Measurements from ENCODE around the gene MED26. TPM values are rescaled to one million over a fixed set of nuclear protein-coding genes. Genes with fewer than 3 reads are reported as not detected.

MED26 gene
- total and polyA plus RNA-seq, 9 of the 15 experiments (the other 6 are each of a cell fraction or from before 2014, with no cell fraction given), result 0.71 to 15.1 (median 6.2) TPM

GRCh38 chr19:16572332-16573211 is 55.4 kb downstream of the MED26 start, which contains the start of gene SLC35E1 (continued):
- TF ChIP-seq NCOA6 (IDR thresholded peaks at IDR 0.05) (no peak), ELF2 (CRISPR knock-in tag; IDR thresholded peaks at IDR 0.05) (peak; percentile 89), ZNF830 (CRISPR knock-in tag; IDR thresholded peaks at IDR 0.05) (no peak), SRF (CRISPR knock-in tag; IDR thresholded peaks at IDR 0.05) (peak in 1 of 2 experiments; percentile 18; a peak in 1 of 4 replicates), CREB1 (IDR thresholded peaks at IDR 0.05) (peak; percentile 99), CREB1 (CRISPR knock-in tag; IDR thresholded peaks at IDR 0.05) (peak; percentile 99), MTA3 (IDR thresholded peaks at IDR 0.05; ENCODE audit: borderline replicate concordance) (peak; percentile 50; the same call in 1 of the 2 replicates), CTBP1 (IDR thresholded peaks at IDR 0.05; ENCODE audit: borderline replicate concordance) (peak; percentile 72), ZBTB34 (CRISPR knock-in tag; IDR thresholded peaks at IDR 0.05) (no peak), FOXM1 (IDR thresholded peaks at IDR 0.05; ENCODE audit: low read depth) (no peak), FOXM1 (CRISPR knock-in tag; IDR thresholded peaks at IDR 0.05; ENCODE audit: low read depth) (no peak), XRCC4 (IDR thresholded peaks at IDR 0.05; ENCODE audit: extremely low read depth, insufficient read depth, insufficient read length) (no peak), NFIX (CRISPR knock-in tag; IDR thresholded peaks at IDR 0.05; ENCODE audit: low read depth) (no peak), ZFX (CRISPR knock-in tag; IDR thresholded peaks at IDR 0.05) (peak; percentile 87), MITF (IDR thresholded peaks at IDR 0.05) (0 out of 2 replicates have a peak, but pooled peaks have one; percentile 32), HINFP (tag; conservative IDR thresholded peaks at IDR 0.05; ENCODE audit: low read depth) (no peak), MECOM (CRISPR knock-in tag; IDR thresholded peaks at IDR 0.05) (no peak), MXI1 (IDR thresholded peaks at IDR 0.05; ENCODE audit: low read depth, low read length) (peak; percentile 37; the same call in 1 of the 2 replicates), GABPA (tag; conservative IDR thresholded peaks at IDR 0.05; ENCODE audit: low read depth) (peak; percentile 98), RBM34 (IDR thresholded peaks at IDR 0.05; ENCODE audit: borderline replicate concordance, insufficient read depth, low read length) (no peak), TAF1 (IDR thresholded peaks at IDR 0.05; ENCODE audit: control insufficient read depth, extremely low read depth, insufficient read depth, low read length, severe bottlenecking) (peak; percentile 59), TCF7 (IDR thresholded peaks at IDR 0.05; ENCODE audit: borderline replicate concordance) (no peak), ETV5 (CRISPR knock-in tag; IDR thresholded peaks at IDR 0.05; ENCODE audit: low read depth) (peak; percentile 88), ZFPM2 (CRISPR knock-in tag; IDR thresholded peaks at IDR 0.05) (no peak), KAT7 (CRISPR knock-in tag; IDR thresholded peaks at IDR 0.05; ENCODE audit: borderline replicate concordance) (peak; percentile 91; the same call in 1 of the 2 replicates), BCL6 (CRISPR knock-in tag; IDR thresholded peaks at IDR 0.05) (no peak)

Data from K562 (cell line).